HepG2 (cell line): ENCODE measurements around the gene MIDN. TPM values are rescaled to one million over a fixed set of nuclear protein-coding genes. Genes with fewer than 3 reads are reported as not detected.

Experiments
- ATAC-seq: fragments of 200-7000 bp; cut with Tn5 transposase; 3 replicates; pipeline ENCODE4 v1.9.1; 2020; ENCODE audit warnings: mild to moderate bottlenecking, moderate library complexity
- BruUV-seq: library from RNA; stranded (reverse); fragments of 400-500 nt; replicated peaks from 2 replicates; lab custom pipeline; 2021; lab: Mats Ljungman, UMichigan
- CTCF ChIA-PET: fragments of 300-600 bp; formaldehyde crosslinking; extraction: SDS; loops from one replicate; lab custom pipeline; 2021; ENCODE audit warnings: low total read pairs, inconsistent platforms, low intra/inter-chr PET ratio; lab: Yijun Ruan, JAX
- POLR2A ChIA-PET: fragments of 350-600 bp; sonication (Branson Sonifier 250); formaldehyde crosslinking; loops from one replicate; lab custom pipeline; 2020; ENCODE audit warnings: antibody characterized with exemption, inconsistent platforms; lab: Yijun Ruan, JAX
- DNase-seq: peaks from one replicate; pipeline ENCODE4 v3.0.0-alpha.2; 2015; ENCODE audit warnings: low spot score
- FAIRE-seq: peaks from 3 replicates; lab custom pipeline; 2011; peaks lifted over from hg19 to GRCh38; lab: Jason Lieb, UNC
- H2AFZ ChIP-seq: one replicate; pipeline ENCODE4 v1.6.1; 2011; ENCODE audit warnings: low read length, inconsistent platforms
- H3K27ac ChIP-seq: fragments of 300-600 bp; 3 replicates; pipeline ENCODE4 v1.8.0; 2011; ENCODE audit warnings: mixed run types, mild to moderate bottlenecking, mixed read lengths, low read length, inconsistent platforms; ENCODE audit not compliant: insufficient read depth; ENCODE audit errors: extremely low read length
- H3K27me3 ChIP-seq, 2 experiments: fragments of 200-600 bp in 1 of 2; 2 replicates in 1 of 2; 3 replicates in 1 of 2; pipeline versions ENCODE4 v1.6.0 to v1.8.0; 2011; ENCODE audit warnings: low read length in 2 of 2, mild to moderate bottlenecking in 2 of 2, moderate library complexity in 2 of 2, inconsistent platforms in 1 of 2; ENCODE audit not compliant: insufficient read depth in 2 of 2, control insufficient read depth in 1 of 2
- H3K36me3 ChIP-seq, 2 experiments: fragments of 200-600 bp in 1 of 2; replicated peaks in 1 of 2; 2 replicates in 1 of 2; 3 replicates in 1 of 2; pipeline versions ENCODE4 v1.5.1 to v1.8.0; 2011; ENCODE audit warnings: low read length in 2 of 2, inconsistent platforms in 1 of 2; ENCODE audit not compliant: insufficient read depth in 2 of 2, control insufficient read depth in 1 of 2
- H3K4me1 ChIP-seq: 2 replicates; pipeline ENCODE4 v1.5.1; 2012; ENCODE audit warnings: low read length, inconsistent platforms; ENCODE audit not compliant: insufficient read depth
- H3K4me2 ChIP-seq: 2 replicates; pipeline ENCODE4 v1.6.0; 2011; ENCODE audit warnings: low read depth, low read length, inconsistent platforms
- H3K4me3 ChIP-seq, 3 experiments: fragments of 200-600 bp in 1 of 3; sonication (generic), shearing (Covaris generic) in 1 of 3; replicated peaks in 1 of 3; 2 replicates each; pipeline ENCODE4 v1.5.1; 2011 to 2016; ENCODE audit warnings: low read length in 3 of 3, inconsistent platforms in 2 of 3, low read depth in 2 of 3, mild to moderate bottlenecking in 2 of 3, control low read depth in 1 of 3, mixed read lengths in 1 of 3; ENCODE audit not compliant: insufficient read depth in 1 of 3
- H3K79me2 ChIP-seq: one replicate; pipeline ENCODE4 v1.6.1; 2011; ENCODE audit warnings: low read length, inconsistent platforms; ENCODE audit not compliant: insufficient read depth
- H3K9ac ChIP-seq: 2 replicates; pipeline ENCODE4 v1.6.0; 2011; ENCODE audit warnings: mild to moderate bottlenecking, low read depth, low read length, inconsistent platforms; ENCODE audit not compliant: insufficient read depth
- H3K9me3 ChIP-seq: 2 replicates; pipeline ENCODE4 v1.5.1; 2012; ENCODE audit warnings: mild to moderate bottlenecking, low read length
- H4K20me1 ChIP-seq: 2 replicates; pipeline ENCODE4 v1.6.0; 2011; ENCODE audit warnings: inconsistent platforms, mild to moderate bottlenecking, low read length, moderate library complexity; ENCODE audit not compliant: insufficient read depth
- ARHGAP35 ChIP-seq: sonication (generic); formaldehyde crosslinking; IDR thresholded peaks from 2 replicates; pipeline ENCODE4 v1.9.0; 2022; ENCODE audit warnings: mild to moderate bottlenecking, inconsistent platforms, moderate library complexity, missing genetic modification reagents, borderline replicate concordance
- ATM ChIP-seq: fragments of 450-650 bp; IDR thresholded peaks from 2 replicates; pipeline ENCODE4 v1.7.1; 2017; ENCODE audit warnings: mild to moderate bottlenecking, borderline replicate concordance
- CREM ChIP-seq, 2 experiments: sonication (generic) in 1 of 2; formaldehyde crosslinking in 1 of 2; IDR thresholded peaks; 2 replicates each; pipeline versions ENCODE4 v1.4.0 to v1.6.1; 2016 to 2020; ENCODE audit warnings: antibody characterized with exemption in 1 of 2, mild to moderate bottlenecking in 1 of 2, missing genetic modification reagents in 1 of 2
- KAT8 ChIP-seq: IDR thresholded peaks from 2 replicates; pipeline ENCODE4 v1.6.1; 2016; ENCODE audit warnings: missing genetic modification reagents, missing compliant biosample characterization
- NCOR1 ChIP-seq: fragments of 200-600 bp; sonication (generic); IDR thresholded peaks from 2 replicates; pipeline ENCODE4 v1.7.0; 2017; ENCODE audit warnings: antibody characterized with exemption, low read length, borderline replicate concordance
- PHF5A ChIP-seq: IDR thresholded peaks from one replicate; pipeline ENCODE4 v1.6.1; 2018; ENCODE audit warnings: low read depth, missing genetic modification reagents; ENCODE audit not compliant: unreplicated experiment
- SAFB2 ChIP-seq: sonication (generic); formaldehyde crosslinking; IDR thresholded peaks from 2 replicates; pipeline ENCODE4 v1.5.1; 2020; ENCODE audit warnings: missing genetic modification reagents, low read depth, mild to moderate bottlenecking, borderline replicate concordance
- TBX3 ChIP-seq: fragments of 450-650 bp; IDR thresholded peaks from 2 replicates; pipeline ENCODE4 v1.6.1; 2017; ENCODE audit warnings: antibody characterized with exemption, mild to moderate bottlenecking, inconsistent platforms, borderline replicate concordance
- TEAD3 ChIP-seq: optimal IDR thresholded peaks from 2 replicates; pipeline ENCODE3; 2016; ENCODE audit warnings: borderline replicate concordance
- WGBS: methylation state at CpG from one replicate; pipeline ENCODE4 v1.1.6; 2017; ENCODE audit warnings: low lambda C conversion rate; 5-methylcytosine and 5-hydroxymethylcytosine counted together
- in situ Hi-C: cut with HindIII; loops from 2 replicates; pipeline ENCODE4 v1.10.0; 2017; ENCODE audit warnings: low pct_unique_long_range_greater_than_20kb; ENCODE audit not compliant: extremely low pct_ligation_motif_present
- intact Hi-C: fragments of 100-400 bp; cut with micrococcal nuclease; formaldehyde crosslinking; loops from one replicate; pipeline ENCODE4 v1.10.0; 2022; ENCODE audit not compliant: unreplicated experiment
- polyA plus RNA-seq, 8 experiments: library from polyadenylated mRNA; depleted of rRNA in 3 of 8; stranded (reverse) in 7 of 8; unstranded in 1 of 8; fragments of >200 nt; fragmentation: Illumina TruSeq in 4 of 8; extraction: Trizol in 4 of 8; gene quantifications; 2 replicates each; pipeline versions ENCODE4 v1.2.1 to v1.2.3, GENCODE V29; 2011 to 2016; ENCODE audit warnings: low read depth in 4 of 8, missing spikeins in 1 of 8, mixed read lengths in 1 of 8; ENCODE audit not compliant: insufficient read depth in 1 of 8
- total RNA-seq, 5 experiments: library from RNA; depleted of rRNA; stranded (reverse); fragments of >200 nt; fragmentation: Illumina TruSeq; extraction: Trizol; gene quantifications; 2 replicates each; pipeline ENCODE4 v1.2.3, GENCODE V29; 2016; ENCODE audit warnings: low read depth in 1 of 5
- TF ChIP-seq, protein P1 (sequence below): sonication (generic); formaldehyde crosslinking; IDR thresholded peaks from 2 replicates; pipeline ENCODE4 v1.4.0; 2020; ENCODE audit warnings: missing genetic modification reagents, borderline replicate concordance
- TF ChIP-seq, protein P2 (sequence below): sonication (generic); formaldehyde crosslinking; IDR thresholded peaks from 2 replicates; pipeline ENCODE4 v1.4.0; 2020; ENCODE audit warnings: mild to moderate bottlenecking, missing genetic modification reagents

MIDN gene
- total and polyA plus RNA-seq, 2 of the 13 experiments (the other 11 are each of a cell fraction or from before 2014, with no cell fraction given): 8.4 to 18.0 TPM

DNA sequence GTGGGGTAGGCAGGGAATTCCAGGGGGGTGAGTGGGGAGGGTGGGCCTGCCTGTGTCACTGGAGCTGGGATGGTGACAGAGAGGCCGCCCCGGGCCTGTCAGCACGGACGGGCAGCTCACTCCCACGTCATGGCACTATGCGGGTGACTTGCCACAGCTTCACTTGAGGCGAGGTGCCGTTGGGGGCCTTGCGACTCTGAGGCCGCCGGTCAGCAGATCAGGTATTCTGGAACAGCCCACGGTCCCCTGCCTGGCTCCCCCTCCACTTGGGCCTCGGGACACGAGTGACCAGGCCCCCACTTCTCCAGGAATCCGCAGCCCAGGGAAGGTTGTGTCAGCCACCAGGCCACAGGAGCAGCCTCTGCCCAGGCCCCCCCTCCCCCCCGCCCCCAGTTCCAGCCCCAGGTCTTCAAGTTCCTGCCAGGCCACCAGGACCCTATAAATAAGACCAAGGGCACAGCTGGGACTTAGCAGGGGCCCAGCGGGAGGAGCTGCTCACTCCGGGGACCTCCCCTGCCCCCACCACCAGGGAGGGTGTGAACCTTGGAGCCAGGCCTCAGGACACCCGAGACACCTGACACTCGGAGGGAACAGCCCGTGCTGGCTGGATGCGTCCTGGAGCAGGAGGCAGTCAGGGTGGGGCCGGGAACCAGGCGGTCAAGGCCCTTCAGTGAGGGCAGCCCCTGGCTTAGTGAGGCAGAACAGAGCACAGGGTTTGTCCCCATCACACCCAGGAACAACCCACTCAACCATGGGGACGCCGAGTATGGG is 2.7 kb upstream of the MIDN start:
- 0% methylated on average over 6 of the region's 26 CpGs for WGBS
- DNase-seq (peak; percentile 65), FAIRE-seq (peak; percentile 21), ATAC-seq (peak; percentile 13)
- no TSS peak for BruUV-seq
- Histone ChIP-seq H2AFZ (no peak overlapping the region), H4K20me1 (peaks cover 6% of the 10 kb centered on the region; the same call in 1 of the 2 replicates), H3K4me2 (peak overlapping the region; percentile 81), H3K9me3 (no peaks in the 10 kb centered on the region), H3K4me1 (peaks cover 63% of the 10 kb centered on the region), H3K9ac (peak overlapping the region; percentile 69), H3K27ac (peak overlapping the region; percentile 96), H3K79me2 (peaks cover 25% of the 10 kb centered on the region), H3K4me3 (peak overlapping the region; percentile 41 to 80 (median 52); a peak in 5 of 6 replicates), H3K36me3 (peaks cover 0 to 2% of the 10 kb centered on the region in 2 experiments; a peak in 1 of 5 replicates), H3K27me3 (no peaks in the 10 kb centered on the region)
- intact Hi-C loops (loop anchor here (1.0 kb wide), 1 partner anchor 21 kb away; no protein-coding TSS in a partner anchor), in situ Hi-C loops (no loop called here)
- ChIA-PET CTCF (interaction anchor here (3.3 kb wide), 1 partner anchor 21 kb away, joined by 60 read pairs; no protein-coding TSS in a partner anchor), POLR2A (interaction anchor here (1.7 to 10.1 kb wide), 8 partner anchors 8 to 128 kb away, joined by 5 to 469 read pairs (median 33); partner anchors contain the start of genes CIRBP and FAM174C)
- TF ChIP-seq SAFB2 (CRISPR knock-in tag) (0 out of 2 replicates have a peak, but pooled peaks have one; percentile 14), TBX3 (no peak), NCOR1 (no peak), CREM (IDR thresholded peaks at IDR 0.05) (no peak; the same call in 1 of the 2 replicates), CREM (CRISPR knock-in tag; IDR thresholded peaks at IDR 0.05) (no peak), PHF5A (peak; percentile 11), KAT8 (CRISPR knock-in tag) (0 out of 2 replicates have a peak, but pooled peaks have one; percentile 18), ARHGAP35 (CRISPR knock-in tag) (peak; percentile 20; the same call in 1 of the 2 replicates), TEAD3 (CRISPR knock-in tag) (no peak), ATM (no peak)
- TF ChIP-seq, protein P1, sequence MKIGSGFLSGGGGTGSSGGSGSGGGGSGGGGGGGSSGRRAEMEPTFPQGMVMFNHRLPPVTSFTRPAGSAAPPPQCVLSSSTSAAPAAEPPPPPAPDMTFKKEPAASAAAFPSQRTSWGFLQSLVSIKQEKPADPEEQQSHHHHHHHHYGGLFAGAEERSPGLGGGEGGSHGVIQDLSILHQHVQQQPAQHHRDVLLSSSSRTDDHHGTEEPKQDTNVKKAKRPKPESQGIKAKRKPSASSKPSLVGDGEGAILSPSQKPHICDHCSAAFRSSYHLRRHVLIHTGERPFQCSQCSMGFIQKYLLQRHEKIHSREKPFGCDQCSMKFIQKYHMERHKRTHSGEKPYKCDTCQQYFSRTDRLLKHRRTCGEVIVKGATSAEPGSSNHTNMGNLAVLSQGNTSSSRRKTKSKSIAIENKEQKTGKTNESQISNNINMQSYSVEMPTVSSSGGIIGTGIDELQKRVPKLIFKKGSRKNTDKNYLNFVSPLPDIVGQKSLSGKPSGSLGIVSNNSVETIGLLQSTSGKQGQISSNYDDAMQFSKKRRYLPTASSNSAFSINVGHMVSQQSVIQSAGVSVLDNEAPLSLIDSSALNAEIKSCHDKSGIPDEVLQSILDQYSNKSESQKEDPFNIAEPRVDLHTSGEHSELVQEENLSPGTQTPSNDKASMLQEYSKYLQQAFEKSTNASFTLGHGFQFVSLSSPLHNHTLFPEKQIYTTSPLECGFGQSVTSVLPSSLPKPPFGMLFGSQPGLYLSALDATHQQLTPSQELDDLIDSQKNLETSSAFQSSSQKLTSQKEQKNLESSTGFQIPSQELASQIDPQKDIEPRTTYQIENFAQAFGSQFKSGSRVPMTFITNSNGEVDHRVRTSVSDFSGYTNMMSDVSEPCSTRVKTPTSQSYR (CRISPR knock-in tag): peak; percentile 85
- TF ChIP-seq, protein P2, sequence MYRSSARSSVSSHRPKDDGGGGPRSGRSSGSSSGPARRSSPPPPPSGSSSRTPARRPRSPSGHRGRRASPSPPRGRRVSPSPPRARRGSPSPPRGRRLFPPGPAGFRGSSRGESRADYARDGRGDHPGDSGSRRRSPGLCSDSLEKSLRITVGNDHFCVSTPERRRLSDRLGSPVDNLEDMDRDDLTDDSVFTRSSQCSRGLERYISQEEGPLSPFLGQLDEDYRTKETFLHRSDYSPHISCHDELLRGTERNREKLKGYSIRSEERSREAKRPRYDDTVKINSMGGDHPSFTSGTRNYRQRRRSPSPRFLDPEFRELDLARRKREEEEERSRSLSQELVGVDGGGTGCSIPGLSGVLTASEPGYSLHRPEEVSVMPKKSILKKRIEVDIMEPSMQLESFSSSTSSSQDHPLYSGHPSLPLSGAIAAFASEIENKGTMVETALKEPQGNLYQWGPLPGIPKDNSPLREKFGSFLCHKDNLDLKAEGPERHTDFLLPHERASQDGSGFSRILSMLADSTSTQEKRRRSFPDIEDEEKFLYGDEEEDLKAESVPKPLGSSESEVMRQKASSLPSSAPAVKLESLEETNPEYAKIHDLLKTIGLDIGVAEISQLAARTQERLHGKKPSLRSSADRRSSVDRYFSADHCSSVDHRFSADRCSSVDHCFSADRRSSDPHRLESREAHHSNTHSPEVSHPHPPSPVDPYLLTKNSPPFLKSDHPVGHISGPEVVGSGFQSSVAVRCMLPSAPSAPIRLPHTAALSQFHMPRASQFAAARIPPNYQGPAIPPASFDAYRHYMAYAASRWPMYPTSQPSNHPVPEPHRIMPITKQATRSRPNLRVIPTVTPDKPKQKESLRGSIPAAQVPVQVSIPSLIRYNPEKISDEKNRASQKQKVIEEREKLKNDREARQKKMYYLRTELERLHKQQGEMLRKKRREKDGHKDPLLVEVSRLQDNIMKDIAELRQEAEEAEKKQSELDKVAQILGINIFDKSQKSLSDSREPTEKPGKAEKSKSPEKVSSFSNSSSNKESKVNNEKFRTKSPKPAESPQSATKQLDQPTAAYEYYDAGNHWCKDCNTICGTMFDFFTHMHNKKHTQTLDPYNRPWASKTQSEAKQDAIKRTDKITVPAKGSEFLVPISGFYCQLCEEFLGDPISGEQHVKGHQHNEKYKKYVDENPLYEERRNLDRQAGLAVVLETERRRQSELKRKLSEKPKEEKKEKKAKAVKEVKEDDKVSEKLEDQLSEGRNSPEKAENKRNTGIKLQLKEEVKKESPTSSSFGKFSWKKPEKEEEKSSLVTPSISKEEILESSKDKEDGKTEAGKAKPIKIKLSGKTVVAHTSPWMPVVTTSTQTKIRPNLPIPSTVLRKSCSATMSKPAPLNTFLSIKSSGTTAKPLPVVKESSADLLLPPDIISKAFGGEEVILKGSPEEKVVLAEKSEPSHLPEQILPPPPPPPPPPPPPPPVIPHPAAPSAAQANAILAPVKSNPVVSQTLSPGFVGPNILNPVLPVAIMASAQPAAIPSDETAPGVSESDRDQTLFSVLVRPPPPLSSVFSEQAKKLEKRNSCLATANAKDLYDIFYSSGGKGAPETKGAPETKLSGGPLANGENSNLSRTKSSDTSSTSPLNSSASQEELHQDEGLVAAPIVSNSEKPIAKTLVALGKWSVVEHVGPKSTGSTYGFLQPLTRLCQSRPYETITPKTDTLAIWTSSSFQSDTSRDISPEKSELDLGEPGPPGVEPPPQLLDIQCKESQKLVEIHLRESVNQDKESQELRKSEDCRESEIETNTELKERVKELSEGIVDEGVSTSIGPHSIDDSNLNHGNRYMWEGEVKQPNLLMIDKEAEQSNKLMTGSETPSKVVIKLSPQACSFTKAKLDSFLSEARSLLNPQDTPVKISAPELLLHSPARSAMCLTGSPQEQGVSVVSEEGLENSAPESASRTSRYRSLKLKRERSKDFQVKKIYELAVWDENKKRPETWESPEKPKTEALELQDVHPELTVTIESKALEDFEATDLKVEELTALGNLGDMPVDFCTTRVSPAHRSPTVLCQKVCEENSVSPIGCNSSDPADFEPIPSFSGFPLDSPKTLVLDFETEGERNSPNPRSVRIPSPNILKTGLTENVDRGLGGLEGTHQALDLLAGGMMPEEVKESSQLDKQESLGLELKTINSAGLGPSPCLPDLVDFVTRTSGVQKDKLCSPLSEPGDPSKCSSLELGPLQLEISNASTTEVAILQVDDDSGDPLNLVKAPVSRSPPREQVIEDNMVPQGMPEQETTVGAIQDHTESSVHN (CRISPR knock-in tag): no peak
